HG02852 (cell line): ENCODE data around the gene KCNAB2.

Source experiments
- ATAC-seq: cut with Tn5 transposase; IDR thresholded peaks from one replicate; pipeline ENCODE4 v1.9.1; 2021; ENCODE audit warnings: mild to moderate bottlenecking, moderate library complexity; ENCODE audit not compliant: unreplicated experiment

The KCNAB2 gene

GRCh38 chr1:6106321-6106731 lies 60.6 kb downstream of the KCNAB2 start:
- ATAC-seq: no peak

GRCh38 chr1:6106977-6107376 lies 61.3 kb downstream of the KCNAB2 start:
- no peak for ATAC-seq

GRCh38 chr1:6107409-6108356 lies 62.0 kb downstream of the KCNAB2 start:
- no peak for ATAC-seq

- ATAC-seq: no peak
Measured at GRCh38 chr1:6108476-6108875, 62.8 kb downstream of the KCNAB2 start.

GRCh38 chr1:6108937-6109614 lies 63.4 kb downstream of the KCNAB2 start:
- ATAC-seq: no peak

- ATAC-seq: no peak
Measured at GRCh38 chr1:6109688-6110087, 64.0 kb downstream of the KCNAB2 start.

GRCh38 chr1:6110326-6110725 lies 64.6 kb downstream of the KCNAB2 start:
- ATAC-seq: no peak

GRCh38 chr1:6111571-6111970 lies 65.9 kb downstream of the KCNAB2 start:
- no peak for ATAC-seq

GRCh38 chr1:6111991-6112689 lies 66.5 kb downstream of the KCNAB2 start:
- ATAC-seq: no peak

GRCh38 chr1:6112690-6113005 lies 67.0 kb downstream of the KCNAB2 start:
- ATAC-seq: no peak

- ATAC-seq: no peak
Measured at GRCh38 chr1:6113116-6113515, 67.4 kb downstream of the KCNAB2 start.

GRCh38 chr1:6113745-6114144 lies 68.1 kb downstream of the KCNAB2 start:
- no peak for ATAC-seq

GRCh38 chr1:6116137-6116536 lies 70.4 kb downstream of the KCNAB2 start:
- ATAC-seq: no peak

GRCh38 chr1:6117064-6117463 lies 71.4 kb downstream of the KCNAB2 start:
- no peak for ATAC-seq

- ATAC-seq: no peak
Measured at GRCh38 chr1:6117624-6118023, 71.9 kb downstream of the KCNAB2 start.

GRCh38 chr1:6118415-6118814 lies 72.7 kb downstream of the KCNAB2 start:
- no peak for ATAC-seq

GRCh38 chr1:6121021-6121421 lies 75.3 kb downstream of the KCNAB2 start:
- no peak for ATAC-seq

GRCh38 chr1:6121651-6122370 lies 76.1 kb downstream of the KCNAB2 start:
- no peak for ATAC-seq

GRCh38 chr1:6123083-6123482 lies 77.4 kb downstream of the KCNAB2 start:
- no peak for ATAC-seq

GRCh38 chr1:6123816-6124215 lies 78.1 kb downstream of the KCNAB2 start:
- ATAC-seq: no peak

- ATAC-seq: no peak
Measured at GRCh38 chr1:6124341-6124740, 78.7 kb downstream of the KCNAB2 start.
